T-helper 2 cell (primary cell): ENCODE data around the gene OCA2.

ENCODE experiments used
- DNase-seq, 5 experiments: peaks; one replicate each; pipeline versions ENCODE4 v3.0.0 to v3.0.0-alpha.2; 2012 to 2022

Gene OCA2

GRCh38 chr15:27805261-27806220, 293.6 kb downstream of the OCA2 start:
- DNase-seq: no peak

GRCh38 chr15:27804569-27805260, 294.4 kb downstream of the OCA2 start:
- DNase-seq: no peak

GRCh38 chr15:27798807-27799206, 300.3 kb downstream of the OCA2 start:
- no peak for DNase-seq

- no peak for DNase-seq
These were observed 301.4 kb downstream of the OCA2 start for GRCh38 chr15:27797765-27798164.

GRCh38 chr15:27796405-27797320, 302.5 kb downstream of the OCA2 start:
- DNase-seq: no peak

GRCh38 chr15:27792756-27793264, 306.3 kb downstream of the OCA2 start:
- no peak for DNase-seq

GRCh38 chr15:27790270-27790669, 308.8 kb downstream of the OCA2 start:
- DNase-seq: no peak

- DNase-seq: no peak
These were observed 311.2 kb downstream of the OCA2 start for GRCh38 chr15:27787931-27788330.

GRCh38 chr15:27784107-27784506, 315.0 kb downstream of the OCA2 start:
- no peak for DNase-seq

GRCh38 chr15:27783678-27784077, 315.4 kb downstream of the OCA2 start:
- no peak for DNase-seq

- no peak for DNase-seq
These were observed 317.0 kb downstream of the OCA2 start for GRCh38 chr15:27782125-27782524.

- DNase-seq: no peak
These were observed 322.6 kb downstream of the OCA2 start for GRCh38 chr15:27776501-27776900.

GRCh38 chr15:27774638-27775037, 324.5 kb downstream of the OCA2 start:
- no peak for DNase-seq

- DNase-seq: no peak
These were observed 324.9 kb downstream of the OCA2 start for GRCh38 chr15:27774191-27774590.

- no peak for DNase-seq
These were observed 327.2 kb downstream of the OCA2 start for GRCh38 chr15:27771892-27772291.

GRCh38 chr15:27770769-27771554, 328.2 kb downstream of the OCA2 start:
- DNase-seq: no peak

- DNase-seq: no peak
These were observed 329.0 kb downstream of the OCA2 start for GRCh38 chr15:27770086-27770607.

GRCh38 chr15:27769652-27770051, 329.5 kb downstream of the OCA2 start:
- DNase-seq: no peak

- DNase-seq: no peak
These were observed 330.2 kb downstream of the OCA2 start for GRCh38 chr15:27768732-27769475.

- no peak for DNase-seq
These were observed 331.0 kb downstream of the OCA2 start for GRCh38 chr15:27767918-27768640.
